ENCODE results near the gene GDF10.

Gene GDF10

GRCh38 chr10:47299611-47300428 is at the start of gene GDF10:
GDF10 (plus strand) TSS chr10:47300197; CDS start chr10:47300652, 455 bp downstream.
- DNase-seq, result no peak

- no peak for DNase-seq
Observed at GRCh38 chr10:47252093-47252780, 47.8 kb upstream of the GDF10 start.

- DNase-seq, result no peak
Observed at GRCh38 chr10:47253030-47253637, 46.9 kb upstream of the GDF10 start.

GRCh38 chr10:47253651-47254375 is 46.2 kb upstream of the GDF10 start:
- DNase-seq, result no peak

GRCh38 chr10:47254611-47255010 is 45.4 kb upstream of the GDF10 start:
- DNase-seq, result no peak

- DNase-seq, result peak in 1 of 2 donors; percentile 78
Observed at GRCh38 chr10:47255033-47255813, 44.8 kb upstream of the GDF10 start.

- DNase-seq, result no peak
Observed at GRCh38 chr10:47255866-47256265, 44.1 kb upstream of the GDF10 start.

GRCh38 chr10:47256751-47257336 is 43.2 kb upstream of the GDF10 start:
- DNase-seq, result peak; percentile 17 to 74

- DNase-seq, result peak in 1 of 2 donors; percentile 55
Observed at GRCh38 chr10:47257396-47258120, 42.4 kb upstream of the GDF10 start.

- no peak for DNase-seq
Observed at GRCh38 chr10:47258921-47259320, 41.1 kb upstream of the GDF10 start.

- DNase-seq, result no peak
Observed at GRCh38 chr10:47259466-47259865, 40.5 kb upstream of the GDF10 start.

- DNase-seq, result peak in 1 of 2 donors; percentile 22
Observed at GRCh38 chr10:47260505-47261111, 39.4 kb upstream of the GDF10 start.

GRCh38 chr10:47261121-47261520 is 38.9 kb upstream of the GDF10 start:
- DNase-seq, result peak; percentile 43 to 45

- DNase-seq, result no peak
Observed at GRCh38 chr10:47261556-47261955, 38.4 kb upstream of the GDF10 start.

- DNase-seq, result no peak
Observed at GRCh38 chr10:47262606-47263533, 37.1 kb upstream of the GDF10 start.

GRCh38 chr10:47264797-47265281 is 35.2 kb upstream of the GDF10 start:
- DNase-seq, result peak; percentile 44 to 59

GRCh38 chr10:47266602-47267001 is 33.4 kb upstream of the GDF10 start:
- no peak for DNase-seq

- no peak for DNase-seq
Observed at GRCh38 chr10:47268696-47269095, 31.3 kb upstream of the GDF10 start.

- DNase-seq, result no peak
Observed at GRCh38 chr10:47269294-47269693, 30.7 kb upstream of the GDF10 start.
